Non-pigmented ciliary epithelial cell (primary cell): ENCODE measurements around the gene RNF44.
A peak's percentile ranks its signal among the peaks of the same experiment; 100 is the strongest.

ENCODE experiments used
- DNase-seq: peaks from one replicate; pipeline ENCODE4 v3.0.0-alpha.2; 2010; ENCODE audit warnings: low read depth

The RNF44 gene

GRCh38 chr5:176535101-176535663 is 2.0 kb downstream of the RNF44 start:
- DNase-seq, result no peak

GRCh38 chr5:176534640-176535039 is 2.6 kb downstream of the RNF44 start:
- no peak for DNase-seq

- DNase-seq, result no peak
Observed at GRCh38 chr5:176533894-176534611, 3.1 kb downstream of the RNF44 start.

GRCh38 chr5:176533390-176533789 is 3.8 kb downstream of the RNF44 start:
- no peak for DNase-seq

GRCh38 chr5:176532795-176533194 is 4.4 kb downstream of the RNF44 start:
- DNase-seq, result no peak

GRCh38 chr5:176531902-176532493 is 5.2 kb downstream of the RNF44 start:
- no peak for DNase-seq

- DNase-seq, result peak; percentile 20
Observed at GRCh38 chr5:176530983-176531901, 6.0 kb downstream of the RNF44 start.

GRCh38 chr5:176530393-176530982 is 6.7 kb downstream of the RNF44 start:
- DNase-seq, result no peak

GRCh38 chr5:176529741-176530141 is 7.5 kb downstream of the RNF44 start:
- DNase-seq, result no peak

- DNase-seq, result no peak
Observed at GRCh38 chr5:176529116-176529740, 8.0 kb downstream of the RNF44 start.

GRCh38 chr5:176528761-176529115 is 8.5 kb downstream of the RNF44 start:
- DNase-seq, result no peak

- DNase-seq, result no peak
Observed at GRCh38 chr5:176528301-176528700, 8.9 kb downstream of the RNF44 start.

- no peak for DNase-seq
Observed at GRCh38 chr5:176527246-176528222, 9.7 kb downstream of the RNF44 start.

- DNase-seq, result no peak
Observed at GRCh38 chr5:176526462-176526861, 10.7 kb downstream of the RNF44 start.

- DNase-seq, result no peak
Observed at GRCh38 chr5:176525677-176526076, 11.5 kb downstream of the RNF44 start.

GRCh38 chr5:176524987-176525386 is 12.2 kb downstream of the RNF44 start:
- no peak for DNase-seq

- DNase-seq, result no peak
Observed at GRCh38 chr5:176524138-176524537, 13.1 kb downstream of the RNF44 start.

GRCh38 chr5:176521699-176522263 is 15.4 kb downstream of the RNF44 start:
- no peak for DNase-seq

GRCh38 chr5:176521286-176521685 is 15.9 kb downstream of the RNF44 start:
- DNase-seq, result no peak
